ENCODE results near the gene MYO1G.
A peak's percentile ranks its signal among the peaks of the same experiment; 100 is the strongest.

The MYO1G gene

GRCh38 chr7:44983742-44984477 lies 5.1 kb upstream of the MYO1G start:
- H3K4me3 ChIP-seq (ENCODE audit: low read length) = peak overlapping the region; percentile 84
- DNase-seq (ENCODE audit: low read depth, low spot score) = no peak

GRCh38 chr7:44982970-44983369 lies 4.2 kb upstream of the MYO1G start:
- H3K4me3 ChIP-seq (ENCODE audit: low read length) = no peak overlapping the region
- no peak for DNase-seq (ENCODE audit: low read depth, low spot score)

- DNase-seq (ENCODE audit: low read depth, low spot score) = peak; percentile 57
These were observed 3.7 kb upstream of the MYO1G start for GRCh38 chr7:44982535-44982923.

GRCh38 chr7:44981035-44981706 lies 2.4 kb upstream of the MYO1G start:
- H3K4me3 ChIP-seq (ENCODE audit: low read length) = peak overlapping the region; percentile 20
- peak; percentile 61 for DNase-seq (ENCODE audit: low read depth, low spot score)

More at GRCh38 chr7:44982535-44982923, 3.7 kb upstream of the MYO1G start:
- no peak overlapping the region for H3K4me3 ChIP-seq (ENCODE audit: low read length)

GRCh38 chr7:44980393-44981034 lies 1.7 kb upstream of the MYO1G start:
- DNase-seq (ENCODE audit: low read depth, low spot score) = peak; percentile 78
- peak overlapping the region; percentile 20 for H3K4me3 ChIP-seq (ENCODE audit: low read length)

GRCh38 chr7:44979481-44980392 lies 922 bp upstream of the MYO1G start:
- DNase-seq (ENCODE audit: low read depth, low spot score) = no peak
- H3K4me3 ChIP-seq (ENCODE audit: low read length) = peak overlapping the region; percentile 99

GRCh38 chr7:44977959-44978335 lies 868 bp downstream of the MYO1G start:
- peak overlapping the region; percentile 99 for H3K4me3 ChIP-seq (ENCODE audit: low read length)
- no peak for DNase-seq (ENCODE audit: low read depth, low spot score)

GRCh38 chr7:44977304-44977958 lies 1.4 kb downstream of the MYO1G start:
- peak overlapping the region; percentile 99 for H3K4me3 ChIP-seq (ENCODE audit: low read length)
- DNase-seq (ENCODE audit: low read depth, low spot score) = no peak

GRCh38 chr7:44976746-44977196 lies 2.0 kb downstream of the MYO1G start:
- peak overlapping the region; percentile 99 for H3K4me3 ChIP-seq (ENCODE audit: low read length)
- DNase-seq (ENCODE audit: low read depth, low spot score) = no peak

GRCh38 chr7:44976040-44976745 lies 2.6 kb downstream of the MYO1G start:
- DNase-seq (ENCODE audit: low read depth, low spot score) = no peak
- H3K4me3 ChIP-seq (ENCODE audit: low read length) = peak overlapping the region; percentile 99; the same call in 1 of the 2 replicates

- no peak for DNase-seq (ENCODE audit: low read depth, low spot score)
- H3K4me3 ChIP-seq (ENCODE audit: low read length) = no peak overlapping the region
These were observed 3.3 kb downstream of the MYO1G start for GRCh38 chr7:44975331-44976039.

GRCh38 chr7:44974549-44974948 lies 4.3 kb downstream of the MYO1G start:
- DNase-seq (ENCODE audit: low read depth, low spot score) = no peak
- H3K4me3 ChIP-seq (ENCODE audit: low read length) = no peak overlapping the region

GRCh38 chr7:44973610-44974401 lies 5.0 kb downstream of the MYO1G start:
- DNase-seq (ENCODE audit: low read depth, low spot score) = no peak
- H3K4me3 ChIP-seq (ENCODE audit: low read length) = no peak overlapping the region

GRCh38 chr7:44972562-44972961 lies 6.3 kb downstream of the MYO1G start:
- no peak for DNase-seq (ENCODE audit: low read depth, low spot score)
- H3K4me3 ChIP-seq (ENCODE audit: low read length) = no peak overlapping the region

GRCh38 chr7:44971902-44972441 lies 6.8 kb downstream of the MYO1G start:
- no peak for DNase-seq (ENCODE audit: low read depth, low spot score)
- H3K4me3 ChIP-seq (ENCODE audit: low read length) = no peak overlapping the region

- H3K4me3 ChIP-seq (ENCODE audit: low read length) = no peak overlapping the region
- no peak for DNase-seq (ENCODE audit: low read depth, low spot score)
These were observed 7.5 kb downstream of the MYO1G start for GRCh38 chr7:44971188-44971901.
